Neuronal stem cell (in vitro differentiated cells): ENCODE data around the gene GPRIN1.

ENCODE experiments used
- DNase-seq: peaks from one replicate; pipeline ENCODE4 v3.0.0-alpha.2; 2013; ENCODE audit warnings: low spot score
- H2AFZ ChIP-seq: one replicate; pipeline ENCODE4 v1.6.1; 2013; ENCODE audit warnings: mild to moderate bottlenecking, low read length, inconsistent platforms
- H2AK5ac ChIP-seq: 2 replicates; pipeline ENCODE4 v1.6.1; 2013; ENCODE audit warnings: low read depth, mild to moderate bottlenecking, inconsistent platforms, low read length, moderate library complexity, mixed read lengths
- H2BK120ac ChIP-seq: 2 replicates; pipeline ENCODE4 v1.6.1; 2013; ENCODE audit warnings: low read depth, mild to moderate bottlenecking, inconsistent platforms, low read length, moderate library complexity, mixed read lengths
- H2BK12ac ChIP-seq: one replicate; pipeline ENCODE4 v1.6.1; 2013; ENCODE audit warnings: low read length, inconsistent platforms
- H2BK15ac ChIP-seq: 2 replicates; pipeline ENCODE4 v1.6.1; 2013; ENCODE audit warnings: mild to moderate bottlenecking, low read length, inconsistent platforms, mixed read lengths
- H2BK5ac ChIP-seq: one replicate; pipeline ENCODE4 v1.6.1; 2013; ENCODE audit warnings: inconsistent platforms, mild to moderate bottlenecking, low read length, moderate library complexity
- H3K14ac ChIP-seq: one replicate; pipeline ENCODE4 v1.6.1; 2013; ENCODE audit warnings: low read length, inconsistent platforms
- H3K18ac ChIP-seq: 2 replicates; pipeline ENCODE4 v1.6.1; 2013; ENCODE audit warnings: low read length, inconsistent platforms
- H3K23ac ChIP-seq: 2 replicates; pipeline ENCODE4 v1.6.1; 2013; ENCODE audit warnings: low read depth, mild to moderate bottlenecking, mixed read lengths, low read length, inconsistent platforms; ENCODE audit not compliant: poor library complexity
- H3K27ac ChIP-seq: replicated peaks from 3 replicates; pipeline ENCODE4 v1.5.1; 2013; ENCODE audit warnings: low read length, inconsistent platforms
- H3K27me3 ChIP-seq, 3 experiments: 2 replicates each; pipeline ENCODE4 v1.6.1; 2013; ENCODE audit warnings: low read length in 3 of 3, mild to moderate bottlenecking in 2 of 3, inconsistent platforms in 1 of 3, low read depth in 1 of 3, mixed read lengths in 1 of 3, moderate library complexity in 1 of 3; ENCODE audit not compliant: control insufficient read depth in 3 of 3, insufficient read depth in 3 of 3
- H3K36me3 ChIP-seq, 2 donors: replicated peaks in 1 of 2; 2 replicates each; pipeline ENCODE4 v1.6.1; 2013; ENCODE audit warnings: low read length in 2 of 2; ENCODE audit not compliant: control insufficient read depth in 2 of 2, insufficient read depth in 2 of 2
- H3K4ac ChIP-seq: 2 replicates; pipeline ENCODE4 v1.6.1; 2013; ENCODE audit warnings: inconsistent platforms, mild to moderate bottlenecking, low read length, moderate library complexity
- H3K4me1 ChIP-seq, 2 donors: 1 replicate in 1 of 2; 2 replicates in 1 of 2; pipeline ENCODE4 v1.6.1; 2013; ENCODE audit warnings: low read length in 2 of 2, low read depth in 1 of 2; ENCODE audit not compliant: control insufficient read depth in 2 of 2, insufficient read depth in 1 of 2
- H3K4me2 ChIP-seq: one replicate; pipeline ENCODE4 v1.6.1; 2013; ENCODE audit warnings: mild to moderate bottlenecking, low read length, inconsistent platforms; ENCODE audit not compliant: insufficient read depth, poor library complexity, severe bottlenecking
- H3K4me3 ChIP-seq, 2 donors: 2 replicates each; pipeline ENCODE4 v1.5.1; 2013; ENCODE audit warnings: low read length in 2 of 2, mild to moderate bottlenecking in 2 of 2, inconsistent platforms in 1 of 2, moderate library complexity in 1 of 2
- H3K79me1 ChIP-seq: one replicate; pipeline ENCODE4 v1.6.1; 2013; ENCODE audit warnings: low read depth, mild to moderate bottlenecking, inconsistent platforms, low read length, moderate library complexity
- H3K9ac ChIP-seq: one replicate; pipeline ENCODE4 v1.6.1; 2013; ENCODE audit warnings: mild to moderate bottlenecking, low read depth, low read length, inconsistent platforms; ENCODE audit not compliant: poor library complexity
- H3K9me3 ChIP-seq, 2 donors: replicated peaks in 1 of 2; 2 replicates each; pipeline versions ENCODE3 to v1.6.1; 2013; ENCODE audit warnings: low read length in 2 of 2, mild to moderate bottlenecking in 2 of 2, inconsistent platforms in 1 of 2, low read depth in 1 of 2, mixed read lengths in 1 of 2, moderate library complexity in 1 of 2; ENCODE audit not compliant: control insufficient read depth in 2 of 2, insufficient read depth in 1 of 2
- H4K8ac ChIP-seq: one replicate; pipeline ENCODE4 v1.6.1; 2013; ENCODE audit warnings: low read depth, mild to moderate bottlenecking, inconsistent platforms, low read length, moderate library complexity
- H4K91ac ChIP-seq: one replicate; pipeline ENCODE4 v1.6.1; 2013; ENCODE audit warnings: low read length, low read depth, mild to moderate bottlenecking, inconsistent platforms; ENCODE audit not compliant: poor library complexity
- WGBS, 2 donors: extraction: QIAGEN DNeasy Blood & Tissue Kit; methylation state at CpG; one replicate each; pipeline ENCODE4 v1.1.7; 2013; ENCODE audit warnings: missing lambda C conversion rate in 2 of 2, mixed read lengths in 1 of 2; ENCODE audit not compliant: insufficient read length in 2 of 2, insufficient replicate concordance in 1 of 2; ENCODE audit errors: extremely low coverage in 2 of 2; 5-methylcytosine and 5-hydroxymethylcytosine counted together

Gene GPRIN1

GRCh38 chr5:176561259-176561658, 48.7 kb downstream of the GPRIN1 start:
- H3K4me2 ChIP-seq, result no peak overlapping the region
- H3K79me1 ChIP-seq, result no peaks in the 10 kb centered on the region
- no peak overlapping the region for H2BK15ac ChIP-seq
- no peak overlapping the region for H3K9ac ChIP-seq
- no peak overlapping the region for H3K4me3 ChIP-seq
- H3K27ac ChIP-seq, result no peak overlapping the region
- H3K9me3 ChIP-seq, result no peaks in the 10 kb centered on the region
- no peak overlapping the region for H2BK120ac ChIP-seq
- H2BK12ac ChIP-seq, result no peak overlapping the region
- no peaks in the 10 kb centered on the region for H3K36me3 ChIP-seq
- WGBS, 2 donors, result no CpG with 5 or more reads among the region's 3 CpGs
- no peak overlapping the region for H4K91ac ChIP-seq
- H2BK5ac ChIP-seq, result no peak overlapping the region
- DNase-seq, result no peak
- H2AK5ac ChIP-seq, result no peak overlapping the region
- H4K8ac ChIP-seq, result no peak overlapping the region
- no peak overlapping the region for H3K4ac ChIP-seq
- no peak overlapping the region for H3K14ac ChIP-seq
- H3K4me1 ChIP-seq, result no peaks in the 10 kb centered on the region
- H3K23ac ChIP-seq, result no peak overlapping the region
- no peak overlapping the region for H3K18ac ChIP-seq
- H2AFZ ChIP-seq, result no peak overlapping the region
- peaks cover 0 to 6% (median 0%) of the 10 kb centered on the region in 3 experiments for H3K27me3 ChIP-seq

DNA sequence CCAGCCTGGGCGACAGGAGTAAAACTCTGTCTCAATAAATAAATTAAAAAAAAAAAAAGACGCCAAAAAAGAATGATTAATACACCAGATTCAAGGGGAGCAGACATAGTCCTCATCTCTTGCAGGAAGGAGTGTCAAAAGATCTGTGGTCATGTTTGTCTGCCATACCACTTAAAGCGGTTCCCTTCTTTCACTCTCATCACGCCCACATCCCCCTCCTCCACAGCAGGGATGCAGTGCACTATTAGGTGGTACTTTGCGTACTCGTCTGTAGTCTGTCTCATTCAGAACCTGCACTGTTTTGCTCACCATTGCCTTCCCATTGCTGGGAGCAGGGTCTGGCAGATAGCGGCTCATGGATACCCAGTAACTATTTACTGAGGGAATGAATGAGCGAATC, 49.6 kb downstream of the GPRIN1 start:
- Histone ChIP-seq H2AFZ (no peak overlapping the region), H4K91ac (no peak overlapping the region), H3K4ac (no peak overlapping the region), H3K27me3 (peaks cover 0 to 6% (median 0%) of the 10 kb centered on the region in 3 experiments), H3K23ac (no peak overlapping the region), H2BK5ac (no peak overlapping the region), H3K27ac (no peak overlapping the region), H3K4me1 (no peaks in the 10 kb centered on the region), H3K4me2 (no peak overlapping the region), H3K9me3 (no peaks in the 10 kb centered on the region), H3K14ac (no peak overlapping the region), H2AK5ac (no peak overlapping the region), H2BK12ac (no peak overlapping the region), H2BK15ac (no peak overlapping the region), H2BK120ac (no peak overlapping the region), H3K36me3 (no peaks in the 10 kb centered on the region), H3K4me3 (no peak overlapping the region), H3K18ac (no peak overlapping the region), H3K79me1 (no peaks in the 10 kb centered on the region), H4K8ac (no peak overlapping the region), H3K9ac (no peak overlapping the region)
- no peak for DNase-seq
- WGBS, 2 donors, result no CpG with 5 or more reads among the region's 8 CpGs

- WGBS, 2 donors, result 100% methylated on average over 4 of the region's 5 CpGs; no CpG with 5 or more reads in 1 of the 2 donors
- no peak overlapping the region for H3K27ac ChIP-seq
- no peak for DNase-seq
- H3K23ac ChIP-seq, result no peak overlapping the region
- H3K4me1 ChIP-seq, result no peaks in the 10 kb centered on the region
- no peak overlapping the region for H3K9ac ChIP-seq
- H2AK5ac ChIP-seq, result no peak overlapping the region
- H3K36me3 ChIP-seq, result no peaks in the 10 kb centered on the region
- no peaks in the 10 kb centered on the region for H3K9me3 ChIP-seq
- H2BK120ac ChIP-seq, result no peak overlapping the region
- no peak overlapping the region for H3K4me2 ChIP-seq
- no peak overlapping the region for H3K4me3 ChIP-seq
- no peak overlapping the region for H3K4ac ChIP-seq
- no peak overlapping the region for H4K91ac ChIP-seq
- H3K14ac ChIP-seq, result no peak overlapping the region
- peaks cover 0 to 6% (median 0%) of the 10 kb centered on the region in 3 experiments for H3K27me3 ChIP-seq
- no peaks in the 10 kb centered on the region for H3K79me1 ChIP-seq
- H2AFZ ChIP-seq, result no peak overlapping the region
- no peak overlapping the region for H3K18ac ChIP-seq
- no peak overlapping the region for H2BK12ac ChIP-seq
- H4K8ac ChIP-seq, result no peak overlapping the region
- H2BK5ac ChIP-seq, result no peak overlapping the region
- H2BK15ac ChIP-seq, result no peak overlapping the region
These were observed 50.3 kb downstream of the GPRIN1 start for GRCh38 chr5:176559683-176560082.

GRCh38 chr5:176557846-176558245, 52.1 kb downstream of the GPRIN1 start:
- no peak overlapping the region for H3K4ac ChIP-seq
- no peak overlapping the region for H2BK120ac ChIP-seq
- H3K4me1 ChIP-seq, result peaks cover 3 to 5% of the 10 kb centered on the region in 2 donors
- no peak overlapping the region for H4K8ac ChIP-seq
- H2BK12ac ChIP-seq, result no peak overlapping the region
- no CpG with 5 or more reads among the region's 13 CpGs for WGBS, 2 donors
- DNase-seq, result no peak
- no peaks in the 10 kb centered on the region for H3K9me3 ChIP-seq
- H3K36me3 ChIP-seq, result no peaks in the 10 kb centered on the region
- H3K9ac ChIP-seq, result no peak overlapping the region
- no peak overlapping the region for H3K14ac ChIP-seq
- no peak overlapping the region for H3K4me2 ChIP-seq
- H2AFZ ChIP-seq, result no peak overlapping the region
- H3K4me3 ChIP-seq, result no peak overlapping the region
- no peak overlapping the region for H3K23ac ChIP-seq
- H2BK5ac ChIP-seq, result no peak overlapping the region
- no peak overlapping the region for H3K27ac ChIP-seq
- no peak overlapping the region for H2AK5ac ChIP-seq
- H3K27me3 ChIP-seq, result peaks cover 0 to 15% (median 0%) of the 10 kb centered on the region in 3 experiments
- no peaks in the 10 kb centered on the region for H3K79me1 ChIP-seq
- no peak overlapping the region for H3K18ac ChIP-seq
- no peak overlapping the region for H2BK15ac ChIP-seq
- no peak overlapping the region for H4K91ac ChIP-seq
